WTC11 (cell line): ENCODE results near the gene TANGO2. TPM values are rescaled to one million over a fixed set of nuclear protein-coding genes. Genes with fewer than 3 reads are reported as not detected.

Experiments
- ATAC-seq: fragments of 200-7000 bp; cut with Tn5 transposase; 2 replicates; pipeline ENCODE4 v1.10.0; 2021; ENCODE audit warnings: mild to moderate bottlenecking, moderate library complexity
- CTCF ChIA-PET: fragments of 300-600 bp; sonication (Branson Sonifier 250); formaldehyde crosslinking; loops from one replicate; lab custom pipeline; 2021; ENCODE audit warnings: antibody characterized with exemption; lab: Charles Lee
- POLR2A ChIA-PET: fragments of 350-600 bp; sonication (Branson Sonifier 250); formaldehyde crosslinking; loops from one replicate; lab custom pipeline; 2021; ENCODE audit warnings: antibody characterized with exemption; lab: Charles Lee
- DNase-seq: peaks from one replicate; pipeline ENCODE4 v3.0.0; 2021; ENCODE audit warnings: low spot score
- H3K27ac Mint-ChIP-seq: 2 replicates; pipeline ENCODE4 v1.8.0; 2021; ENCODE audit warnings: mixed read lengths
- H3K27me3 Mint-ChIP-seq: 2 replicates; pipeline ENCODE4 v1.8.0; 2021; ENCODE audit warnings: low read depth, mild to moderate bottlenecking, moderate library complexity, mixed read lengths
- H3K36me3 Mint-ChIP-seq: 2 replicates; pipeline ENCODE4 v1.8.0; 2021; ENCODE audit warnings: mixed read lengths
- H3K4me1 Mint-ChIP-seq: 2 replicates; pipeline ENCODE4 v1.8.0; 2022; ENCODE audit warnings: mixed read lengths
- H3K4me3 Mint-ChIP-seq: 2 replicates; pipeline ENCODE4 v1.8.0; 2021; ENCODE audit warnings: mild to moderate bottlenecking, moderate library complexity, mixed read lengths
- H3K9me3 Mint-ChIP-seq: 2 replicates; pipeline ENCODE4 v1.8.0; 2021; ENCODE audit warnings: mixed read lengths
- ATF1 ChIP-seq: sonication (generic); formaldehyde crosslinking; IDR thresholded peaks from 2 replicates; pipeline ENCODE4 v1.8.1; 2023; ENCODE audit warnings: mild to moderate bottlenecking, moderate library complexity, missing genetic modification reagents
- FOXJ3 ChIP-seq: sonication (generic); formaldehyde crosslinking; IDR thresholded peaks from 2 replicates; pipeline ENCODE4 v1.9.0; 2021; ENCODE audit warnings: missing genetic modification reagents, mild to moderate bottlenecking, borderline replicate concordance
- FOXK1 ChIP-seq: sonication (generic); formaldehyde crosslinking; IDR thresholded peaks from 2 replicates; pipeline ENCODE4 v1.8.0; 2022; ENCODE audit warnings: mild to moderate bottlenecking, moderate library complexity, missing genetic modification reagents
- FOXP1 ChIP-seq: sonication (generic); formaldehyde crosslinking; IDR thresholded peaks from 2 replicates; pipeline ENCODE4 v1.8.0; 2022; ENCODE audit warnings: missing genetic modification reagents, mild to moderate bottlenecking, moderate library complexity, borderline replicate concordance
- MXD4 ChIP-seq: fragments of 250-450 bp; sonication (Bioruptor Pico); IDR thresholded peaks from 2 replicates; pipeline ENCODE4 v1.8.0; 2021; ENCODE audit warnings: mild to moderate bottlenecking, moderate library complexity, borderline replicate concordance
- NR2C2 ChIP-seq: sonication (generic); formaldehyde crosslinking; IDR thresholded peaks from 2 replicates; pipeline ENCODE4 v1.8.0; 2022; ENCODE audit warnings: mild to moderate bottlenecking, missing genetic modification reagents
- RORB ChIP-seq: fragments of 250-450 bp; sonication (Bioruptor Pico); IDR thresholded peaks from 2 replicates; pipeline ENCODE4 v1.9.0; 2021; ENCODE audit warnings: mild to moderate bottlenecking
- SMAD3 ChIP-seq: sonication (generic); formaldehyde crosslinking; IDR thresholded peaks from 2 replicates; pipeline ENCODE4 v1.8.0; 2022; ENCODE audit warnings: missing genetic modification reagents, mild to moderate bottlenecking, borderline replicate concordance
- TEAD4 ChIP-seq: sonication (generic); formaldehyde crosslinking; IDR thresholded peaks from 2 replicates; pipeline ENCODE4 v1.8.0; 2022; ENCODE audit warnings: mild to moderate bottlenecking, missing genetic modification reagents
- ZBTB21 ChIP-seq: sonication (generic); formaldehyde crosslinking; IDR thresholded peaks from 2 replicates; pipeline ENCODE4 v1.8.1; 2023; ENCODE audit warnings: mild to moderate bottlenecking, missing genetic modification reagents, borderline replicate concordance
- ZNF121 ChIP-seq: sonication (generic); formaldehyde crosslinking; IDR thresholded peaks from 2 replicates; pipeline ENCODE4 v1.8.0; 2023; ENCODE audit warnings: missing genetic modification reagents
- ZNF138 ChIP-seq: sonication (generic); formaldehyde crosslinking; conservative IDR thresholded peaks from 2 replicates; pipeline ENCODE4 v1.8.1; 2022; ENCODE audit warnings: mild to moderate bottlenecking, moderate library complexity, missing genetic modification reagents
- ZNF219 ChIP-seq: sonication (generic); formaldehyde crosslinking; IDR thresholded peaks from 2 replicates; pipeline ENCODE4 v1.8.0; 2023; ENCODE audit warnings: missing genetic modification reagents, mild to moderate bottlenecking, borderline replicate concordance
- ZNF232 ChIP-seq: sonication (generic); formaldehyde crosslinking; IDR thresholded peaks from 2 replicates; pipeline ENCODE4 v1.8.0; 2022; ENCODE audit warnings: mild to moderate bottlenecking, missing genetic modification reagents
- ZNF317 ChIP-seq: sonication (generic); formaldehyde crosslinking; IDR thresholded peaks from 2 replicates; pipeline ENCODE4 v1.8.1; 2023; ENCODE audit warnings: low read depth, mild to moderate bottlenecking, moderate library complexity, missing genetic modification reagents, borderline replicate concordance
- ZNF396 ChIP-seq: fragments of 250-450 bp; sonication (Bioruptor Pico); IDR thresholded peaks from 2 replicates; pipeline ENCODE4 v1.8.0; 2021; ENCODE audit warnings: mild to moderate bottlenecking, moderate library complexity, borderline replicate concordance
- ZNF416 ChIP-seq: fragments of 250-450 bp; sonication (Bioruptor Pico); IDR thresholded peaks from 2 replicates; pipeline ENCODE4 v1.9.0; 2021; ENCODE audit warnings: mild to moderate bottlenecking, inconsistent platforms
- total RNA-seq: library from RNA; stranded (reverse); gene quantifications from 3 replicates; pipeline ENCODE4 v1.2.3, GENCODE V29; 2021
- TF ChIP-seq, protein P1 (sequence below): sonication (generic); formaldehyde crosslinking; IDR thresholded peaks from 2 replicates; pipeline ENCODE4 v1.8.1; 2022; ENCODE audit warnings: low read depth, missing genetic modification reagents, borderline replicate concordance
- TF ChIP-seq, protein P2 (sequence below): sonication (generic); formaldehyde crosslinking; IDR thresholded peaks from 2 replicates; pipeline ENCODE4 v1.8.1; 2022; ENCODE audit warnings: mild to moderate bottlenecking, moderate library complexity, missing genetic modification reagents
- TF ChIP-seq, protein P3 (sequence below): sonication (generic); formaldehyde crosslinking; IDR thresholded peaks from 2 replicates; pipeline ENCODE4 v1.8.0; 2022; ENCODE audit warnings: missing genetic modification reagents
- TF ChIP-seq, protein P4 (sequence below): fragments of 250-450 bp; sonication (Bioruptor Pico); IDR thresholded peaks from 2 replicates; pipeline ENCODE4 v1.9.0; 2021; ENCODE audit warnings: mild to moderate bottlenecking, borderline replicate concordance

TANGO2 gene
- total RNA-seq, 1 experiment from 2014 or later, result 14.8 TPM

DNA sequence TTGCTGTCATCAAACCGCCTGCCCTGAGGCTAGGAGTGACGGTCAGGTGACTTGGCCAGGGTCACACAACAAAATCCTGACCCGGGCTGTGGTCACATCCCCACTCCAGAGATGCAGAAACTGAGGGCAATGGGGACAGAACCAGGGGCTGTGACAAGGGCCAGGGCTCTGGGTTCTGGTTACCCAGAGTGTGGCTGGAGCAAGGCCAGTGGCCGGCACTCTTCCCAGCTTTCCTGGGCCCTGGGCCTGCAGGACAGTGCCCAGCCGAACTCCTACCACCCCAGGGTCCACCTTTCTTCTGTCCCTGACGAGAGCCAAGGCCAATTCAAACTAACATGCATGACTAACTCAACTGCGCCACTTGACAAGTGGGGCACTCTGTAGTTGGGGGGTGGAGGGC is 40.1 kb upstream of the TANGO2 start:
- no peaks in the 10 kb centered on the region for H3K9me3 Mint-ChIP-seq
- no peak overlapping the region for H3K27ac Mint-ChIP-seq
- H3K4me1 Mint-ChIP-seq, result peaks cover 6% of the 10 kb centered on the region; the same call in 1 of the 2 replicates
- ChIA-PET CTCF (interaction anchor here (0.8 to 1.0 kb wide), 2 partner anchors 9 to 32 kb away, joined by 3 read pairs; no protein-coding TSS in a partner anchor), POLR2A (no interaction called here)
- no peak overlapping the region for H3K4me3 Mint-ChIP-seq
- H3K36me3 Mint-ChIP-seq, result peaks cover 6% of the 10 kb centered on the region; the same call in 1 of the 2 replicates
- H3K27me3 Mint-ChIP-seq, result no peaks in the 10 kb centered on the region
- DNase-seq, result no peak
- no peak for ATAC-seq
- TF ChIP-seq MXD4 (CRISPR knock-in tag), result no peak
- TF ChIP-seq, protein P1, sequence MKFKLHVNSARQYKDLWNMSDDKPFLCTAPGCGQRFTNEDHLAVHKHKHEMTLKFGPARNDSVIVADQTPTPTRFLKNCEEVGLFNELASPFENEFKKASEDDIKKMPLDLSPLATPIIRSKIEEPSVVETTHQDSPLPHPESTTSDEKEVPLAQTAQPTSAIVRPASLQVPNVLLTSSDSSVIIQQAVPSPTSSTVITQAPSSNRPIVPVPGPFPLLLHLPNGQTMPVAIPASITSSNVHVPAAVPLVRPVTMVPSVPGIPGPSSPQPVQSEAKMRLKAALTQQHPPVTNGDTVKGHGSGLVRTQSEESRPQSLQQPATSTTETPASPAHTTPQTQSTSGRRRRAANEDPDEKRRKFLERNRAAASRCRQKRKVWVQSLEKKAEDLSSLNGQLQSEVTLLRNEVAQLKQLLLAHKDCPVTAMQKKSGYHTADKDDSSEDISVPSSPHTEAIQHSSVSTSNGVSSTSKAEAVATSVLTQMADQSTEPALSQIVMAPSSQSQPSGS (CRISPR knock-in tag), result no peak
- no peak for TF ChIP-seq ZNF138 (CRISPR knock-in tag)
- TF ChIP-seq ZNF396 (CRISPR knock-in tag), result no peak
- no peak for TF ChIP-seq FOXP1 (CRISPR knock-in tag)
- TF ChIP-seq ZNF121 (CRISPR knock-in tag), result no peak
- TF ChIP-seq TEAD4 (CRISPR knock-in tag), result no peak
- TF ChIP-seq, protein P2, sequence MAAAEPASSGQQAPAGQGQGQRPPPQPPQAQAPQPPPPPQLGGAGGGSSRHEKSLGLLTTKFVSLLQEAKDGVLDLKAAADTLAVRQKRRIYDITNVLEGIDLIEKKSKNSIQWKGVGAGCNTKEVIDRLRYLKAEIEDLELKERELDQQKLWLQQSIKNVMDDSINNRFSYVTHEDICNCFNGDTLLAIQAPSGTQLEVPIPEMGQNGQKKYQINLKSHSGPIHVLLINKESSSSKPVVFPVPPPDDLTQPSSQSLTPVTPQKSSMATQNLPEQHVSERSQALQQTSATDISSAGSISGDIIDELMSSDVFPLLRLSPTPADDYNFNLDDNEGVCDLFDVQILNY (CRISPR knock-in tag), result no peak
- no peak for TF ChIP-seq SMAD3
- no peak for TF ChIP-seq RORB
- TF ChIP-seq ATF1 (CRISPR knock-in tag), result no peak
- TF ChIP-seq ZNF219 (CRISPR knock-in tag), result no peak
- TF ChIP-seq, protein P3, sequence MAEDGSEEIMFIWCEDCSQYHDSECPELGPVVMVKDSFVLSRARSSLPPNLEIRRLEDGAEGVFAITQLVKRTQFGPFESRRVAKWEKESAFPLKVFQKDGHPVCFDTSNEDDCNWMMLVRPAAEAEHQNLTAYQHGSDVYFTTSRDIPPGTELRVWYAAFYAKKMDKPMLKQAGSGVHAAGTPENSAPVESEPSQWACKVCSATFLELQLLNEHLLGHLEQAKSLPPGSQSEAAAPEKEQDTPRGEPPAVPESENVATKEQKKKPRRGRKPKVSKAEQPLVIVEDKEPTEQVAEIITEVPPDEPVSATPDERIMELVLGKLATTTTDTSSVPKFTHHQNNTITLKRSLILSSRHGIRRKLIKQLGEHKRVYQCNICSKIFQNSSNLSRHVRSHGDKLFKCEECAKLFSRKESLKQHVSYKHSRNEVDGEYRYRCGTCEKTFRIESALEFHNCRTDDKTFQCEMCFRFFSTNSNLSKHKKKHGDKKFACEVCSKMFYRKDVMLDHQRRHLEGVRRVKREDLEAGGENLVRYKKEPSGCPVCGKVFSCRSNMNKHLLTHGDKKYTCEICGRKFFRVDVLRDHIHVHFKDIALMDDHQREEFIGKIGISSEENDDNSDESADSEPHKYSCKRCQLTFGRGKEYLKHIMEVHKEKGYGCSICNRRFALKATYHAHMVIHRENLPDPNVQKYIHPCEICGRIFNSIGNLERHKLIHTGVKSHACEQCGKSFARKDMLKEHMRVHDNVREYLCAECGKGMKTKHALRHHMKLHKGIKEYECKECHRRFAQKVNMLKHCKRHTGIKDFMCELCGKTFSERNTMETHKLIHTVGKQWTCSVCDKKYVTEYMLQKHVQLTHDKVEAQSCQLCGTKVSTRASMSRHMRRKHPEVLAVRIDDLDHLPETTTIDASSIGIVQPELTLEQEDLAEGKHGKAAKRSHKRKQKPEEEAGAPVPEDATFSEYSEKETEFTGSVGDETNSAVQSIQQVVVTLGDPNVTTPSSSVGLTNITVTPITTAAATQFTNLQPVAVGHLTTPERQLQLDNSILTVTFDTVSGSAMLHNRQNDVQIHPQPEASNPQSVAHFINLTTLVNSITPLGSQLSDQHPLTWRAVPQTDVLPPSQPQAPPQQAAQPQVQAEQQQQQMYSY (CRISPR knock-in tag), result no peak
- no peak for TF ChIP-seq NR2C2 (CRISPR knock-in tag)
- TF ChIP-seq ZNF232 (CRISPR knock-in tag), result no peak
- TF ChIP-seq, all 79 proteins: peak for 0

DNA sequence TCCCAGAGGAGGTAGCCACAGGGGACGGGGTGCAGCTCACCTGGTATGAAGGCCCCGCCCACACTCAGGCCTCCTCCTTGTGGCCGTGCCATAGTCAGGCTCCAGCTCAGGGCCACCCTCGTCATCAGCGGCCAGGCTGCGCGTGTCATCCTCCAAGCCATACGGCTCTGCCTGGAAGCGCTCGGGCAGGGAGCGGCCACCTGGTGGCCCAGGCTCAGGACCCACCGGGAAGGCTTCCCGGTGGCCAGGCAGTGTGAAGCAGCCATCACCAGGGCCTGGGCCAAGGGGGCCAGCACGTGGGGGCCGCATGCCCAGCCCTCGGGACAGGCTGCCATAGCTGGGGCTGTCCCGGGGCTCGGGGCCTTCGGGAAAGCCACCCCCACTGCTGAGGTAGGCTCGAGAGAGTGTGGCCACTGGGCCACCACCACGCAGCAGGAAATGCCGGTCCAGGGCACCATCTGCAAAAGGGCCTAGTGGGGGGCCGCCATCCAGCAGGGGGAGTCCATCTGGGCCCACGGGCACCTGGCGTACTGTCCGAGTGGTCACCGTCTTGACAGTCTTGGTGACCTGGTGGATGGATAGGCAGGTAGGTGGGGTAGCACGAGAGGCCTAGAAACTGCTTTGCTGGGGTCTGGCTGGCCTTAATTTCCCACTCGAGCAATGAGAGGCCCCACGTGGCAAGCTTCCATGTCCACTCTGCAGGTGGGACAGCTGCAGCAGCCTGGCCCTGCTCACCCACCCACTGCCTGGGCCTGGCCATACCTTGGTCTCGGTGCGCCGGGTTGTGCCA is 39.5 kb upstream of the TANGO2 start:
- DNase-seq (no peak), ATAC-seq (no peak)
- peaks cover 5% of the 10 kb centered on the region; the same call in 1 of the 2 replicates for H3K4me1 Mint-ChIP-seq
- H3K36me3 Mint-ChIP-seq, result peaks cover 6% of the 10 kb centered on the region; the same call in 1 of the 2 replicates
- ChIA-PET POLR2A (no interaction called here), CTCF (interaction anchor here (0.8 to 1.0 kb wide), 2 partner anchors 10 to 32 kb away, joined by 3 read pairs; no protein-coding TSS in a partner anchor)
- H3K9me3 Mint-ChIP-seq, result no peaks in the 10 kb centered on the region
- no peaks in the 10 kb centered on the region for H3K27me3 Mint-ChIP-seq
- no peak overlapping the region for H3K27ac Mint-ChIP-seq
- no peak overlapping the region for H3K4me3 Mint-ChIP-seq
- TF ChIP-seq ZNF416 (CRISPR knock-in tag) (no peak), ZBTB21 (CRISPR knock-in tag) (no peak), ZNF317 (CRISPR knock-in tag) (no peak), FOXK1 (CRISPR knock-in tag) (no peak), FOXJ3 (CRISPR knock-in tag) (no peak)
- TF ChIP-seq, protein P2 (CRISPR knock-in tag), result no peak
- TF ChIP-seq, protein P4, sequence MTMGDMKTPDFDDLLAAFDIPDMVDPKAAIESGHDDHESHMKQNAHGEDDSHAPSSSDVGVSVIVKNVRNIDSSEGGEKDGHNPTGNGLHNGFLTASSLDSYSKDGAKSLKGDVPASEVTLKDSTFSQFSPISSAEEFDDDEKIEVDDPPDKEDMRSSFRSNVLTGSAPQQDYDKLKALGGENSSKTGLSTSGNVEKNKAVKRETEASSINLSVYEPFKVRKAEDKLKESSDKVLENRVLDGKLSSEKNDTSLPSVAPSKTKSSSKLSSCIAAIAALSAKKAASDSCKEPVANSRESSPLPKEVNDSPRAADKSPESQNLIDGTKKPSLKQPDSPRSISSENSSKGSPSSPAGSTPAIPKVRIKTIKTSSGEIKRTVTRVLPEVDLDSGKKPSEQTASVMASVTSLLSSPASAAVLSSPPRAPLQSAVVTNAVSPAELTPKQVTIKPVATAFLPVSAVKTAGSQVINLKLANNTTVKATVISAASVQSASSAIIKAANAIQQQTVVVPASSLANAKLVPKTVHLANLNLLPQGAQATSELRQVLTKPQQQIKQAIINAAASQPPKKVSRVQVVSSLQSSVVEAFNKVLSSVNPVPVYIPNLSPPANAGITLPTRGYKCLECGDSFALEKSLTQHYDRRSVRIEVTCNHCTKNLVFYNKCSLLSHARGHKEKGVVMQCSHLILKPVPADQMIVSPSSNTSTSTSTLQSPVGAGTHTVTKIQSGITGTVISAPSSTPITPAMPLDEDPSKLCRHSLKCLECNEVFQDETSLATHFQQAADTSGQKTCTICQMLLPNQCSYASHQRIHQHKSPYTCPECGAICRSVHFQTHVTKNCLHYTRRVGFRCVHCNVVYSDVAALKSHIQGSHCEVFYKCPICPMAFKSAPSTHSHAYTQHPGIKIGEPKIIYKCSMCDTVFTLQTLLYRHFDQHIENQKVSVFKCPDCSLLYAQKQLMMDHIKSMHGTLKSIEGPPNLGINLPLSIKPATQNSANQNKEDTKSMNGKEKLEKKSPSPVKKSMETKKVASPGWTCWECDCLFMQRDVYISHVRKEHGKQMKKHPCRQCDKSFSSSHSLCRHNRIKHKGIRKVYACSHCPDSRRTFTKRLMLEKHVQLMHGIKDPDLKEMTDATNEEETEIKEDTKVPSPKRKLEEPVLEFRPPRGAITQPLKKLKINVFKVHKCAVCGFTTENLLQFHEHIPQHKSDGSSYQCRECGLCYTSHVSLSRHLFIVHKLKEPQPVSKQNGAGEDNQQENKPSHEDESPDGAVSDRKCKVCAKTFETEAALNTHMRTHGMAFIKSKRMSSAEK (CRISPR knock-in tag), result no peak
